Esophagus squamous epithelium (tissue), 4 donors: ENCODE data around the gene ARMC8.

ENCODE experiments used
- POLR2A ChIP-seq, 4 donors: fragments of 450-650 bp; IDR thresholded peaks; one replicate each; pipeline ENCODE4 v1.6.1; 2017; ENCODE audit warnings: antibody characterized with exemption in 4 of 4, mild to moderate bottlenecking in 4 of 4, moderate library complexity in 3 of 4
- TF ChIP-seq, protein P1 (sequence below), 6 experiments: fragments of 450-650 bp in 4 of 6; fragments of 200-600 bp in 2 of 6; sonication (generic) in 2 of 6; IDR thresholded peaks; one replicate each; pipeline ENCODE4 v1.5.1; 2016 to 2019; ENCODE audit warnings: antibody characterized with exemption in 6 of 6, mild to moderate bottlenecking in 4 of 6, moderate library complexity in 4 of 6

DNA sequence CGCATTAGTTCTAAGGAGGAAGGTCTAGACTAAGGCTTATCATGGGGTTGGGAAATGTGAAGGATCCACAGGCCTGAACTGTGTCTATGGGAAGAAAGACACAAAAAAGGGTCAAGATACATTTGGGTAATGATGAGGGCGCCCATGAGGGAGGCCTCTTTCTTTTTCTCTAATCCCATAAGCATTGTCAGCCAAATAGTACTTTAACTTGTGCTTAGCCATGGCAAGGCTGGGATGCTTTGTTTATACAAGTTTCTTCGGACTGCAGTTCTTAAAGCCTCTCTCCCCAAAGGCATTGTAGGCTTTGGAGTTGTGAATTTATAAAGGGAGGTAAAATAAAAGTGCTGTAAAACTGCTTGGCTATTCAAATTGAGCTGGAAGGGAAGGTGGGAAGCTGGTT is 23.4 kb downstream of the ARMC8 start:
- TF ChIP-seq, protein P1, sequence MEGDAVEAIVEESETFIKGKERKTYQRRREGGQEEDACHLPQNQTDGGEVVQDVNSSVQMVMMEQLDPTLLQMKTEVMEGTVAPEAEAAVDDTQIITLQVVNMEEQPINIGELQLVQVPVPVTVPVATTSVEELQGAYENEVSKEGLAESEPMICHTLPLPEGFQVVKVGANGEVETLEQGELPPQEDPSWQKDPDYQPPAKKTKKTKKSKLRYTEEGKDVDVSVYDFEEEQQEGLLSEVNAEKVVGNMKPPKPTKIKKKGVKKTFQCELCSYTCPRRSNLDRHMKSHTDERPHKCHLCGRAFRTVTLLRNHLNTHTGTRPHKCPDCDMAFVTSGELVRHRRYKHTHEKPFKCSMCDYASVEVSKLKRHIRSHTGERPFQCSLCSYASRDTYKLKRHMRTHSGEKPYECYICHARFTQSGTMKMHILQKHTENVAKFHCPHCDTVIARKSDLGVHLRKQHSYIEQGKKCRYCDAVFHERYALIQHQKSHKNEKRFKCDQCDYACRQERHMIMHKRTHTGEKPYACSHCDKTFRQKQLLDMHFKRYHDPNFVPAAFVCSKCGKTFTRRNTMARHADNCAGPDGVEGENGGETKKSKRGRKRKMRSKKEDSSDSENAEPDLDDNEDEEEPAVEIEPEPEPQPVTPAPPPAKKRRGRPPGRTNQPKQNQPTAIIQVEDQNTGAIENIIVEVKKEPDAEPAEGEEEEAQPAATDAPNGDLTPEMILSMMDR (IDR thresholded peaks at IDR 0.05): no peak
- no peak for TF ChIP-seq POLR2A (IDR thresholded peaks at IDR 0.05)
